Measurements from ENCODE around the gene APBA2.

Gene APBA2

GRCh38 chr15:29086891-29087290 is 201.1 kb downstream of the APBA2 start:
- DNase-seq (ENCODE audit: low read depth) = no peak

GRCh38 chr15:29087521-29088285 is 201.9 kb downstream of the APBA2 start:
- no peak for DNase-seq (ENCODE audit: low read depth)

- DNase-seq (ENCODE audit: low read depth) = no peak
Measured at GRCh38 chr15:29088666-29089065, 202.9 kb downstream of the APBA2 start.

- no peak for DNase-seq (ENCODE audit: low read depth)
Measured at GRCh38 chr15:29089731-29090616, 204.2 kb downstream of the APBA2 start.

GRCh38 chr15:29090617-29091466 is 205.1 kb downstream of the APBA2 start:
- DNase-seq (ENCODE audit: low read depth) = no peak

GRCh38 chr15:29091666-29092065 is 205.9 kb downstream of the APBA2 start:
- no peak for DNase-seq (ENCODE audit: low read depth)

GRCh38 chr15:29092376-29093064 is 206.7 kb downstream of the APBA2 start:
- DNase-seq (ENCODE audit: low read depth) = no peak

GRCh38 chr15:29093065-29093435 is 207.3 kb downstream of the APBA2 start:
- DNase-seq (ENCODE audit: low read depth) = no peak

GRCh38 chr15:29093696-29094343 is 208.0 kb downstream of the APBA2 start:
- DNase-seq (ENCODE audit: low read depth) = no peak

- DNase-seq (ENCODE audit: low read depth) = no peak
Measured at GRCh38 chr15:29094711-29095110, 208.9 kb downstream of the APBA2 start.

- no peak for DNase-seq (ENCODE audit: low read depth)
Measured at GRCh38 chr15:29095746-29096145, 210.0 kb downstream of the APBA2 start.

GRCh38 chr15:29097168-29097567 is 211.4 kb downstream of the APBA2 start:
- DNase-seq (ENCODE audit: low read depth) = no peak

GRCh38 chr15:29097971-29098370 is 212.2 kb downstream of the APBA2 start:
- no peak for DNase-seq (ENCODE audit: low read depth)

GRCh38 chr15:29098652-29099051 is 212.9 kb downstream of the APBA2 start:
- no peak for DNase-seq (ENCODE audit: low read depth)

GRCh38 chr15:29099131-29099880 is 213.5 kb downstream of the APBA2 start:
- DNase-seq (ENCODE audit: low read depth) = no peak

GRCh38 chr15:29100486-29101000 is 214.8 kb downstream of the APBA2 start:
- DNase-seq (ENCODE audit: low read depth) = no peak

GRCh38 chr15:29101491-29101890 is 215.7 kb downstream of the APBA2 start:
- no peak for DNase-seq (ENCODE audit: low read depth)

- DNase-seq (ENCODE audit: low read depth) = peak; percentile 44
Measured at GRCh38 chr15:29102173-29102794, 216.5 kb downstream of the APBA2 start.

- no peak for DNase-seq (ENCODE audit: low read depth)
Measured at GRCh38 chr15:29102911-29103823, 217.4 kb downstream of the APBA2 start.
